ENCODE measurements around the gene ESPNL.
A peak's percentile ranks its signal among the peaks of the same experiment; 100 is the strongest.

The ESPNL gene

DNA sequence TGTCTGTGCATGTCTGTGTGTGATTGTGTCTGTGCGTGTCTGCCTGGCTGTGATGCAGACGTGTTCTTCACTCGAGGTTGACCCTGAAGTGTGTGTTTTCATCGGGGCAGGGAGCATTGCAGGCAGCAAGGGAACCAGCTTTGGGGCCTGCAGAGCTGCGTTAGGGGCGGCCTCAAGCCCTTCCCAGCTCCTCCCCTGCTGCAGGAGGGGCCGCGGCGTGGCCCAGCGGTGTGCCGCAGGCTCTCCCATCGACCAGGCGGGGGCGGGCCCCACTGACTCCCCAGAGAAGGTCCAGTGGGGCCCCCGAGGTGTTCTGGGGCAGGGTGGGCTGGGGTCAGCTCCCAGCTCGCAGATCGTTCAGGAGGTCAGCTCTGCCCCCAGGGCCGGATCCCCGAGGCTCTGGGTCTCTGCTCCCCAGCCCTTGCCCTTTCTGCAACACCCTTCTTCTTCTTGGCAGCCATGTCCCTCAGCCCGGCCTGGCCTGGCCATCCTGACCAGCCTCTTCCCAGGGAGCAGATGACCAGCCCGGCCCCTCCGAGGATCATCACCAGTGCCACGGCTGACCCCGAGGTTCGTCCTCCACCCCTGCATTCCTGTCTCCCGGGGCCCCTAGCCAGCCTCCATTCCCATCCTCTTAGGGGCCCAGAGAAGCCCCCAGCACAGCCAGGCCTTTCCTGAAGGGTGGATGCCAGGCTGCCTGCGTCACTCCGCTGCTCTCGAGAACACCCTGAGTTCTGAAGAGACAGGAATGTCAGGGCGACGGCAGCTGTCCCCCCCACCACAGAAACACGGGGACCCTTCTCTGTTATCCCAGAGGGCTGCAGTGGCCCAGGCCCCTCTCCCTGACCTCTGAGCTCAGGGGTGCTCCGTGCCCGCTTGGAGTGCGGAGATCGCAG lies 27.3 kb downstream of the ESPNL start:
- DNase-seq (ENCODE audit: low read depth in 2 of 2) = no peak

GRCh38 chr2:238128061-238128440 lies 27.9 kb downstream of the ESPNL start:
- DNase-seq (ENCODE audit: low read depth in 2 of 2) = no peak

DNA sequence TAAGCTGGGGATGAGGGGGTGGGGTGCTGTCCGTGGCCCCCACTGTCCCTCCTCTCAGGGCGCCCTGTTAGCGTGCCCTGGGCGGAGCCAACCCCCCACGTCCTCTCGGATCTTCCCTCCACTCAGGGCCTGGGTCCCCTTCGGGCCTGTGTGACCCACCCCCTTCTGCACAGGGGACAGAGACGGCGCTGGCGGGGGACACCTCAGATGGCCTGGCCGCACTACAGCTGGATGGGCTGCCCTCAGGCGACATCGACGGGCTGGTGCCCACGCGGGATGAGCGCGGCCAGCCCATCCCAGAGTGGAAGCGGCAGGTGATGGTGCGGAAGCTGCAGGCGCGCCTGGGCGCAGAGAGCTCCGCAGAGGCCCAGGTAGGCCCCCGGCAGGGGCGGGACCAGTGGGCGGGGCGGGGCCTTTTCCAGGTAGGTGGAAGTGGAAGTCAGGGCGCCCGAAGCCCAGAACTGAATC lies 28.4 kb downstream of the ESPNL start:
- no peak for DNase-seq (ENCODE audit: low read depth in 2 of 2)

DNA sequence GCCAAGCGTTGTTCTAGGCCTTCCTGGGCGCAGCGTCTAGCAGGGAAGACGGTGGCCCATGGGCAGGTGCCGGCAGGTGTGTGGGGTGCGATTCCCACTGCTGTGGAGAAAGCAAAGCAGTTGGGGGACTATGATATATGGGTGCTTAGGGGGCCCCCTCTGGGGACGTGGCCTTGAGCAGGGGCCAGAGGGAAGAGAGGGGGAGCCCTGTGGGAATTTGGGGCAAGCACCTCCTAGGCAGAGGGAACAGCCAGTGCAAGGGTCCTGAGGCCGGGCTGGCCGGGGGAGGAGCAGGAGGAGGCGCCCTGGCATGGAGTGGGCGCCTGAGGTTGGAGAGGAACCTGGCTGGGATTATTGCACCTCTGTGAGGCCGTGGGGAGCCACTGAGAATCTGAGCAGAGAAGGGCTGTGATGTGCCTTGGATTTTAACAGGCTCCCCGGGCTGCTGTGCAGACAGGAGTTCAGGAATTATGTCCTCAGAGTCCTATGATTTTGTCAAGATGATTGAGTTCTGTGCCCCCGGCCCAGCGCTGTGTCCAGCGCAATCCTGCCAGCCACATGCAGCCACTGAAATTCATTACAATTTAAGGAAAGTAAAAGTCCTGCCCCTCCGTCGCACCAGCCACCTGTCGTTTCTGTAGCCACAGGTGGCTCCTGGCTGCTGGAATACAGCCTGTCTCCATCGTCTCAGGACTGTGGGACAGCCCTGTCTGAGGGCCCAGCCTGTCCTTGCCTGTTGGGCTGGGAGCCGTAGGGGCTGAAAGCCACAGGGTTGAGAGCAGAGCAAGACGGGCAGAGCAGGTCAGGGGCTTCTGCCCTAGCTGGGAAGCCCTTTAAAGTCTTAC lies 29.2 kb downstream of the ESPNL start:
- DNase-seq (ENCODE audit: low read depth in 2 of 2) = no peak

- no peak for DNase-seq (ENCODE audit: low read depth in 2 of 2)
Observed at GRCh38 chr2:238130111-238130695, 30.1 kb downstream of the ESPNL start.

- DNase-seq (ENCODE audit: low read depth in 2 of 2) = no peak
Observed at GRCh38 chr2:238130696-238131628, 30.8 kb downstream of the ESPNL start.

- no peak for DNase-seq (ENCODE audit: low read depth in 2 of 2)
Observed at GRCh38 chr2:238131761-238132462, 31.8 kb downstream of the ESPNL start.

GRCh38 chr2:238132463-238133450 lies 32.6 kb downstream of the ESPNL start:
- no peak for DNase-seq (ENCODE audit: low read depth in 2 of 2)

GRCh38 chr2:238133499-238134392 lies 33.6 kb downstream of the ESPNL start:
- DNase-seq (ENCODE audit: low read depth in 2 of 2) = no peak

DNA sequence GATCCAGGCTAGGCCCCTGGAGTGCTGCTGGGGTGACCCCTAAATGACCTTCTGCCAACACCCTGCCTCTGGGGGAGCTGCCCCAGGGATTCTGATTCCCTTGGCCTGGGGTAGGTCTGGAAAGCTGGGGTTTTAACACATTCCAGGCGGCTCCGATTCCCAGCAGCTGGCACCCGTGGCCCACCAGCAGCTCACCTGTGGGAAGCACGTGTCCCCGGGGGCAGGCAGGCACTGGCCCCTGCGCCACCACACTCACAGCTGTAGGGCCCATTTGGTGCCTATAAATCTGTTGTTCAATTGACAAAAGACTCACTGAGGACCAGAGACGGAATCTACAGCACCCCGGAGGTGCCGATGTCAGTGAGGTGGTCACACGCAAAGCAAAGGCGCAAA lies 34.2 kb downstream of the ESPNL start:
- no peak for DNase-seq (ENCODE audit: low read depth in 2 of 2)

DNA sequence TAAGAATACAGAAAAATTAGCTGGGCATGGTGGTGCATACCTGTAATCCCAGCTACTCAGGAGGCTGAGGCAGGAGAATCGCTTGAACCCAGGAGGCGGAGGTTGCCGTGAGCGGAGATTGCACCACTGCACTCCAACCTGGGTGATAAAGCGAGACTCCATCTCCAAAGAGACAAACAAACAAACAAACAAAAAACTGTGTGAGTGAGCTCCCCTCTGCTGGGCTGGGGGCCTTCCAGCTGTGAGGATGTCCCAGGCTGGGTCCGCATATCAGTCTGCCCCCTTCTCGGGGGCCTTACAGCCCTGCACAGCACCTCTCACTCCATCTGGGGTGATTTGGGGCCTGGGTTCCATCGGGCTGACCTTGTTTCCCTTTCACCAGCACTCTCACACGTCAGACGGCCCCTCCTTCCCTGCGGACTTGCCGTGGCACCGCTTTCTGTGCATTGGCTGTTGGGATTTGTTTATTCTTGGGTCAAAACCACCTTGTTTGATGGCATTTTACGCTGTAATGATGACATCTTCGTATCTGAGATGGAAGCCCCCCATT lies 35.5 kb downstream of the ESPNL start:
- DNase-seq (ENCODE audit: low read depth in 2 of 2) = no peak

- DNase-seq (ENCODE audit: low read depth in 2 of 2) = no peak
Observed at GRCh38 chr2:238136820-238137537, 36.8 kb downstream of the ESPNL start.

DNA sequence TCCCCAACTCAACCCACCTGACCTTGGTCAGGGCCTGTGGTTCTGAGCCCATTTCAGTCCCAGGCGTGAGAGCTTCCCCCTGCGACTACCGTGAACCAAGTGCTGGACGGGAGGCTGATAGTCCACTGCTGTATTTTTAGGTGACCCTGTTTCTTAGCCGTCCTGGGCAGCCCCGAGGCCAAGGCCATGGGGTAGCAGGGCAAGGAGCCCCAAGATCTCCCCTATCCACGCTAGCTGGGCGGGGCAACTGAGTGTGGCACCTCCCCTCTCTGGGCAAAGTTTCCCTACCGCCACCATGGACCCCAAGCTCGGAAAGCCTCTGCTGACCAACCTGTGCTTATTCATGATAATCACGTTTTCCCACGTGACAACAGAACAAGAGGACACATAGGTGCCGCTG lies 37.7 kb downstream of the ESPNL start:
- no peak for DNase-seq (ENCODE audit: low read depth in 2 of 2)

- no peak for DNase-seq (ENCODE audit: low read depth in 2 of 2)
Observed at GRCh38 chr2:238138331-238139195, 38.4 kb downstream of the ESPNL start, which contains the start of gene KLHL30. Gene KLHL30, plus strand, starts transcription at chr2:238138668. Its CDS starts 2,087 bp downstream, at chr2:238140755.

DNA sequence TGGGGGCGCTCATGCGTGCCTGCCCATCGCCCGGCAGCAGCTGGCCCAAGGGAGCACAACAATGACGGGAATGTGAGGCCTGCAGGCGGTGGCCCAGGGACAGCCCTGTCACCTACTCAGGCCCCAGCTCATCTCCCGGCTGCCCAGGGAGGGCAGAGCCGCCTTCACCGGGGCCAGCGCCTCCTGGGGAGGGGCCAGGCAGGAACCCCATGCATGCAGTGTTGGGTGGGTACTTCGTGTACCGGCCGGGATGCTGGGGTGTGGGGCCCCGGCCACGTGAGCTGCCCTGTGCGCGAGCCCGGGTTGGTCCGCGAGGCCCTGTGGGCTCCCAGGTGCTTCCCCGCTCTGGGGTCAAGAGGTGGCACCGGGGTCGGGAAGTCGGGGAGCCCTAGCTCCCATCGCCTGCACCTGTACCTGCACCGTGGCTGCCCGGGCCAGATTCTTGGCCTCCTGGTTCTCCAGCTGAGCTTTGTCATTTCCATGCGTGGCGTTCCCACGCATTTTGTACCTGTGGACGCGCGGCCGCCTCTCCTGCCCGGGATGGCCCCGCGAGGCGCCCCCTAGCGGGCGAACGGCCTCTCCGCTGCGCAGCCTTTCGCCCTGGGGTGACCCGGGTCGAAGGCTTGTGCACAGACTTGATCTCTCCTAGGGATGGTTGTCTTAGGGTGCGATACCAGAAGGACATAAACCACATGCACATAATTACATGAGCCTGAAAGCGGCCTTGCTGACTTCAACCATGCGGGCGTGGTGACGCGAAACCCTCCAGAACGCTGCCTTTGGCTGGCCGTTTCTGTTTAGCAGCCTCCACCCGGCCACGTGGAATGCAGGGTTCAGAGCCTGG lies 39.3 kb downstream of the ESPNL start:
- peak in 1 of 2 donors; percentile 19 for DNase-seq (ENCODE audit: low read depth in 2 of 2)
